GM19099 (cell line): ENCODE data around the gene UGT1A10.

Experiments
- POLR2A ChIP-seq: IDR thresholded peaks from 3 replicates; pipeline ENCODE4 v1.6.1; 2011; ENCODE audit warnings: low read depth; ENCODE audit not compliant: insufficient read length; ENCODE audit errors: extremely low read depth

Gene UGT1A10

DNA sequence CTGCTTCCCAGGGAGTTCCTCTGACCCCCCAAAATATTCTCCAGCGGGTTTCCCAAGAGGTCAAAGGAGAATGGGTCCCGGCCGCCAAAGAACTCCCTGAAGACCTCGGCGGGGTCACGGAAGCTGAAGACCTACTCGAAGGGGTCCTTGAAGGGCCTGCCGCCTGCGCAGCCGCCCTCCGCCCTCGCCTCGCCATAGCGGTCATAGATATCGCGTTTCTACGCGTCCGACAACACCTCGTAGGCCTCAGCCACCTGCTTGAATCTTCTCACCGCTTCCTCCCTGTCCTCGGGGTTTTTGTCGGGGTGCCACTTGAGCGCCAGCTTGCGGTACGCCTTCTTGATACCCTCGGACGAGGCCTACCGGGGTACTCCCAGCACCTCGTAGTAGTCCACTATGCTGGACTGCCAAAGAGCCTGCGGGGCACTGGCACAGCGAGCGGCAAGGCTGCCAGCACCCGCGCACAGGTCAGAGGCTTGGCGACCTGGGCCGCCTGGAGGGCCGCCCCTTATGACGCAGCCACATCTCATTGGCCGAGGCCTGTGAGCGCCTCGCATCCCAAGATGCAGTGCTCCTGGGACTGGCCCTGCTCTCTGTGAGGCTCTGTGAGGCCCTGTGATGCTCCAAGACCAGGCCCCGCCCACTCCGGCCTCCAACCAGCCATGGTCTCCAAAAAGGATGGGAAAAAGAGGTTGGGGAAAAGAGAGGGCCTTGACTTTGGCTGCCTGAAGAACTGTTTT, 118.8 kb downstream of the UGT1A10 start:
- TF ChIP-seq POLR2A, result no peak

- no peak for TF ChIP-seq POLR2A
Measured at GRCh38 chr2:233756429-233757081, 120.3 kb downstream of the UGT1A10 start.

GRCh38 chr2:233758141-233758540, 121.9 kb downstream of the UGT1A10 start:
- TF ChIP-seq POLR2A, result no peak

GRCh38 chr2:233758849-233759248, 122.6 kb downstream of the UGT1A10 start:
- TF ChIP-seq POLR2A, result no peak

DNA sequence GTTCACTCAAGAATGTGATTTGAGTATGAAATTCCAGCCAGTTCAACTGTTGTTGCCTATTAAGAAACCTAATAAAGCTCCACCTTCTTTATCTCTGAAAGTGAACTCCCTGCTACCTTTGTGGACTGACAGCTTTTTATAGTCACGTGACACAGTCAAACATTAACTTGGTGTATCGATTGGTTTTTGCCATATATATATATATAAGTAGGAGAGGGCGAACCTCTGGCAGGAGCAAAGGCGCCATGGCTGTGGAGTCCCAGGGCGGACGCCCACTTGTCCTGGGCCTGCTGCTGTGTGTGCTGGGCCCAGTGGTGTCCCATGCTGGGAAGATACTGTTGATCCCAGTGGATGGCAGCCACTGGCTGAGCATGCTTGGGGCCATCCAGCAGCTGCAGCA, 123.8 kb downstream of the UGT1A10 start, which contains the start of gene UGT1A1:
Gene UGT1A1, plus strand, starts transcription at position 228 of the 400 bp plus-strand sequence. Its CDS starts 18 bp downstream, at position 246.
- no peak for TF ChIP-seq POLR2A

DNA sequence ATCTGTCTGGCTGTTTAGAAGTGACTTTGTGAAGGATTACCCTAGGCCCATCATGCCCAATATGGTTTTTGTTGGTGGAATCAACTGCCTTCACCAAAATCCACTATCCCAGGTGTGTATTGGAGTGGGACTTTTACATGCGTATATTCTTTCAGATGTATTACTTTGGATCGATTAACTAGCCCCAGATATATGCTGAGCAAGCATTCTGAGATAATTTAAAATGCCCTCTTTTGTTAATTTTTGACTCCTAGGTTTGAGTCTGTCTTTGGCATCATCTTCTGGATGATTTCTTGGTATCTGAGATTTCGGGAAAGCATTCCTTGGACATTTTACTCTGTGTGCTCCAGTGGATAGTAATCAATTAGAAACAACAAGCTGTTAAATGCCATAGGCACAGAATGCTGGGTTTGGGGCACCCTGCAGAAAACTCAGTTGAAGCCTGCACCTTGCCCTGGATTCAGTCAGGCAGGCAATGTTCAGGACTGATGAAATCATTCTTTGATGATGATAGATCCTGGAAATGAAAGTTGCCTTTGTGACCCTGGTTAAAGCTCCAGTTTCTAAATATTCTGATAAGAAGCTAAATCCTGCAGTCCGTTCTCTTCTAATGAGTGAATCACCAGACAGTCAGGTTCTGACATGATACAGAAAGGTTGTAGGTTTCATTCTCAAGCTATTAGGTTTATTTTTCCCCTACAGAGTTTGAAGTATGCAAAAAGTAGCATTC, 125.0 kb downstream of the UGT1A10 start:
- TF ChIP-seq POLR2A, result no peak

GRCh38 chr2:233764264-233764663, 128.0 kb downstream of the UGT1A10 start:
- TF ChIP-seq POLR2A, result no peak

- no peak for TF ChIP-seq POLR2A
Measured at GRCh38 chr2:233764761-233765160, 128.5 kb downstream of the UGT1A10 start.

DNA sequence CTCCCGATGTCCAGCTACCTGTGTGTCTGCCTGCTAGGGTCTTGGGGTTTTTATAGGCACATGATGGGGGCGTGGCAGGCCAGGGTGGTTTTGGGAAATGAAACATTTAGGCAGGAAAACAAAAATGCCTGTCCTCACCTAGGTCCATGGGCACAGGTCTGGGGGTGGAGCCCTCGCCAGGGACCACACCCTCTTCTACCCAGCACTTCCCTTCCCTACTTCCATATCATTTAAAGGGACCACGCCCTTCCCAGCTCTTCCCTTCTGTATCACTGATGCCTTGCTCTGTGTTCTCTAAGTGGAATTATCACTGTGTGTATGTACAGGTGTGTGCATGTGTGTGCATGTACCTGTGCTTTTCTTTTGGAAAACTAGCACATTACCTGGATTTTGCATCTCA, 130.2 kb downstream of the UGT1A10 start:
- TF ChIP-seq POLR2A, result no peak

GRCh38 chr2:233768076-233768475, 131.8 kb downstream of the UGT1A10 start:
- TF ChIP-seq POLR2A, result no peak

DNA sequence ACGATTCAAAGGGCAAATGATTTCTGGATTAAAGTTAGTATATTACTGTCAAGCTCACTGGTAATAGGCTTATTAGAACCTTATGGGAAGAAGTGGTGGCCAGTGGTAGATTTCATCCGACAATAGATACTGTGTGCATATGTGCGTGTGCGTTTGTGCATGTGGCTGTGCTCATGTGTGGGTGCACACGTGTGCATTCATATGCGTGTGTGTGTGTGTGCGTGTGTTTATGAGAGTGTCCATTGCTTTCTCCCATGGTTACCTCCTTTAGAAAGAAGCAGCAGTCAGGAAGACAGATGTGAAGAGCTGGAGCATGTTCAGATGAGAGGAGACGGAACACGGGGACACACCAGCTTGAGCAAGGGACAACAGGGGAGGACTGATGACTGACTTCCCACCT, 133.0 kb downstream of the UGT1A10 start:
- TF ChIP-seq POLR2A, result no peak

- TF ChIP-seq POLR2A, result no peak
Measured at GRCh38 chr2:233772153-233772552, 135.9 kb downstream of the UGT1A10 start.

- TF ChIP-seq POLR2A, result no peak
Measured at GRCh38 chr2:233772583-233772982, 136.3 kb downstream of the UGT1A10 start.

DNA sequence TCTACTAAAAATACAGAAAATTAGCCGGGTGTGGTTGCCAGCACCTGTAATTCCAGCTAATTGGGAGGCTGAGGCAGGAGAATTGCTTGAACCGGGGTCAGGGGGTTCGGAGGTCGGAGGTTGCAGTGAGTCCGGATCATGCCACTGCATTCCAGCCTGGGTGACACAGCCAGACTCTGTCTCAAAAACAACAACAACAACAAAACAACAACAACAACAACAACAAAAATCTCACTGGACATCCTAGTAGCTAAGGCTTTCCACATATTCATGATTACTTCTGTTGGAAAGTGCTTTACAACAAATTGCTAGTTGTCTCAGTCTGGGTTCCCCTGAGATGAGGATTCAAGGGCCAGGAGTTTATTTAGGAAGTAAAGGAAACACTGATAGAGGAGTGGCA, 137.6 kb downstream of the UGT1A10 start:
- TF ChIP-seq POLR2A, result no peak

DNA sequence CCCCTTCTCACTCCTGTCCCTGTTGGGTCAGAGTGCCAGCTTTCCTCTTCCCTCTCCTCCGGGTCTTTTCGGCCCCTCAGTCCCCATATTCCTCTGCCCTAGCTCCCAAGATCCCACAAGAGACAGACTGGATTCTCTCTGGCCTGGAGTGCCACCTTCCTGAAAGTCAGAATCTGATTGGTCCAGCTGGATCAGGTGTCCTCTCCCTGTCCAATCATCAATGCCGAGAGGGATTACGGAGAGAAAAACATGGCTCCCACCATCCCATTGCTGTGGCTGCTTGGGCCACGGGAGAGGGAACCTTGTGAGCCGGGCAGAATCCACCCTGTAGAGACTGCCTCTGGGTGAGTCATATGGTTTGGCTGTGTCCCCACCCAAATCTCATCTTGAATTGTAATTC, 139.2 kb downstream of the UGT1A10 start:
- no peak for TF ChIP-seq POLR2A

- TF ChIP-seq POLR2A, result no peak
Measured at GRCh38 chr2:233778030-233778429, 141.8 kb downstream of the UGT1A10 start, which contains the start of gene MROH2A. MROH2A (plus strand) TSS chr2:233778330; CDS start chr2:233779359, 1,029 bp downstream.

DNA sequence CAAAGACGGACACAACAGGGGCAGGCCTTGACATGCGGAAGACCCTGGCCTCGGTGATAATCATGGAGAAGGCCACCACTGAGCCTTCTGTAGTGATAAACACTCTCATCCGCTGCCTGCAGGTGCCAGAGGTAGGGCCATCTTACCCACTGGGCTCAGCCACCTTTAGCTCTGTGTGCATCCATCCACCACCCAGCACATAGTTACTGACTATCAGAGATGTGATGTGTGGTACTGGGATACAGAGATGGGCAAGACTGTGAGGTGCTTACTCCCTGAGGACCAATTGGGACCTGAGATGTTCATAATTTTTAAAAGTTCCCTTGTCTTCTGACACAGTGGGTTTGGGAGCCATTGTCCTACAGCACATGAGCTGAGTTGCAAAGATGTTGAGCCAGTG, 143.5 kb downstream of the UGT1A10 start:
- TF ChIP-seq POLR2A, result no peak
